ENCODE measurements around the gene ADD3.
"Not testable (repeated sequence)": the region's sequence is repeated elsewhere in the genome, so short reads cannot be mapped to it uniquely, and the experiment has no call there.

The ADD3 gene

GRCh38 chr10:110091830-110092229 is 84.0 kb downstream of the ADD3 start:
- H3K4me3 ChIP-seq (ENCODE audit: low read length), result no peak overlapping the region
- no peak for TF ChIP-seq ZNF274 (IDR thresholded peaks at IDR 0.05; ENCODE audit: low read depth, low read length)

- no peak overlapping the region for H3K4me3 ChIP-seq (ENCODE audit: low read length)
- TF ChIP-seq ZNF274 (IDR thresholded peaks at IDR 0.05; ENCODE audit: low read depth, low read length), result no peak
These were observed 85.9 kb downstream of the ADD3 start for GRCh38 chr10:110093722-110094121.

- TF ChIP-seq ZNF274 (IDR thresholded peaks at IDR 0.05; ENCODE audit: low read depth, low read length), result no peak
- H3K4me3 ChIP-seq (ENCODE audit: low read length), result no peak overlapping the region
These were observed 87.0 kb downstream of the ADD3 start for GRCh38 chr10:110094786-110095185.

- TF ChIP-seq ZNF274 (IDR thresholded peaks at IDR 0.05; ENCODE audit: low read depth, low read length), result no peak
- no peak overlapping the region for H3K4me3 ChIP-seq (ENCODE audit: low read length)
These were observed 93.8 kb downstream of the ADD3 start for GRCh38 chr10:110101464-110102144.

GRCh38 chr10:110103921-110104461 is 96.2 kb downstream of the ADD3 start:
- H3K4me3 ChIP-seq (ENCODE audit: low read length), result no peak overlapping the region
- TF ChIP-seq ZNF274 (IDR thresholded peaks at IDR 0.05; ENCODE audit: low read depth, low read length), result no peak

GRCh38 chr10:110105873-110106272 is 98.1 kb downstream of the ADD3 start:
- TF ChIP-seq ZNF274 (IDR thresholded peaks at IDR 0.05; ENCODE audit: low read depth, low read length), result no peak
- no peak overlapping the region for H3K4me3 ChIP-seq (ENCODE audit: low read length)

GRCh38 chr10:110107430-110107829 is 99.6 kb downstream of the ADD3 start:
- no peak overlapping the region for H3K4me3 ChIP-seq (ENCODE audit: low read length)
- TF ChIP-seq ZNF274 (IDR thresholded peaks at IDR 0.05; ENCODE audit: low read depth, low read length), result no peak

- no peak overlapping the region for H3K4me3 ChIP-seq (ENCODE audit: low read length)
- TF ChIP-seq ZNF274 (IDR thresholded peaks at IDR 0.05; ENCODE audit: low read depth, low read length), result no peak
These were observed 100.1 kb downstream of the ADD3 start for GRCh38 chr10:110107887-110108286.

- H3K4me3 ChIP-seq (ENCODE audit: low read length), result no peak overlapping the region
- TF ChIP-seq ZNF274 (IDR thresholded peaks at IDR 0.05; ENCODE audit: low read depth, low read length), result no peak
These were observed 101.7 kb downstream of the ADD3 start for GRCh38 chr10:110109511-110109910.

GRCh38 chr10:110110338-110110737 is 102.6 kb downstream of the ADD3 start:
- no peak for TF ChIP-seq ZNF274 (IDR thresholded peaks at IDR 0.05; ENCODE audit: low read depth, low read length)
- H3K4me3 ChIP-seq (ENCODE audit: low read length), result no peak overlapping the region

GRCh38 chr10:110113670-110114337 is 106.0 kb downstream of the ADD3 start:
- no peak overlapping the region for H3K4me3 ChIP-seq (ENCODE audit: low read length)
- TF ChIP-seq ZNF274 (IDR thresholded peaks at IDR 0.05; ENCODE audit: low read depth, low read length), result no peak

- H3K4me3 ChIP-seq (ENCODE audit: low read length), result not testable (repeated sequence)
These were observed 106.9 kb downstream of the ADD3 start for GRCh38 chr10:110114668-110115067.

GRCh38 chr10:110115784-110116520 is 108.2 kb downstream of the ADD3 start:
- TF ChIP-seq ZNF274 (IDR thresholded peaks at IDR 0.05; ENCODE audit: low read depth, low read length), result no peak
- no peak overlapping the region for H3K4me3 ChIP-seq (ENCODE audit: low read length)

GRCh38 chr10:110118891-110119621 is 111.3 kb downstream of the ADD3 start:
- no peak overlapping the region for H3K4me3 ChIP-seq (ENCODE audit: low read length)
- TF ChIP-seq ZNF274 (IDR thresholded peaks at IDR 0.05; ENCODE audit: low read depth, low read length), result no peak

All from GM08714 (cell line).